Measurements from ENCODE around the gene SMYD3.

DNA sequence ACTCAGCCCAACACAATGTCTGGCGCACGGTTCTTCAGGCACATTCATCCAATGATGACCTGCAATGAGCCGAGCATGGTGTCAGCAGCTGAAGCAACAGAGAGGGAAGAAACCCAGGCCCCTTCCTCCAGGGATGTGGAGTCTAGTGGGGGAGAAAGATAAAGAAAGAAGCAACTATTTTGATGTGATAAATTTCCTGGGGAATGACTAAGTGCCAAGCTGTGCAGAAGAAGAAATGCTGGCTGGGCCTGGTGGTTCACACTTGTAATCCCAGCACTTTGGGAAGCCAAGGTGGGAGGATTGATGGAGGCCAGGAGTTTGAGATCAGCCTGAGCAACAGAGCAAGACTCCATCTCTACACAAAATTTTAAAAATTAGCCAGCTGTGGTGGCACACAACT is 790.5 kb downstream of the SMYD3 start:
- no peak for TF ChIP-seq POLR2A (IDR thresholded peaks at IDR 0.05; ENCODE audit: low read length)
- no peak for TF ChIP-seq GATA1 (IDR thresholded peaks at IDR 0.05; ENCODE audit: low read depth, low read length)
